Liver (tissue), 9 donors: ENCODE measurements around the gene TARDBP. TPM values are rescaled to one million over a fixed set of nuclear protein-coding genes. Genes with fewer than 3 reads are reported as not detected.

Source experiments
- DNase-seq: peaks from one replicate; pipeline ENCODE4 v3.0.0-alpha.2; 2017; ENCODE audit warnings: low spot score
- H3K27ac ChIP-seq, 2 donors: one replicate each; pipeline ENCODE4 v1.7.0; 2013; ENCODE audit warnings: inconsistent platforms in 2 of 2, low read length in 2 of 2, control low read depth in 1 of 2, low read depth in 1 of 2, mild to moderate bottlenecking in 1 of 2
- H3K27me3 ChIP-seq, 4 donors: one replicate each; pipeline versions ENCODE4 v1.6.1 to v1.7.0; 2013; ENCODE audit warnings: low read length in 3 of 4, inconsistent platforms in 1 of 4, mild to moderate bottlenecking in 1 of 4, moderate library complexity in 1 of 4; ENCODE audit not compliant: control insufficient read depth in 4 of 4, insufficient read depth in 4 of 4
- H3K36me3 ChIP-seq, 4 donors: one replicate each; pipeline versions ENCODE4 v1.6.1 to v1.7.0; 2013; ENCODE audit warnings: low read length in 3 of 4, mild to moderate bottlenecking in 3 of 4, low read depth in 1 of 4, moderate library complexity in 1 of 4; ENCODE audit not compliant: control insufficient read depth in 4 of 4, insufficient read depth in 3 of 4
- H3K4me1 ChIP-seq, 4 donors: one replicate each; pipeline versions ENCODE4 v1.6.1 to v1.7.0; 2013; ENCODE audit warnings: low read length in 3 of 4, mild to moderate bottlenecking in 3 of 4, moderate library complexity in 1 of 4; ENCODE audit not compliant: control insufficient read depth in 4 of 4, insufficient read depth in 4 of 4
- H3K4me3 ChIP-seq, 3 donors: one replicate each; pipeline versions ENCODE4 v1.6.1 to v1.7.0; 2013; ENCODE audit warnings: low read length in 3 of 3, control low read depth in 1 of 3, low read depth in 1 of 3, mild to moderate bottlenecking in 1 of 3
- H3K9ac ChIP-seq, 2 donors: one replicate each; pipeline ENCODE4 v1.7.0; 2013; ENCODE audit warnings: low read length in 2 of 2, mild to moderate bottlenecking in 2 of 2, moderate library complexity in 2 of 2, control low read depth in 1 of 2, low read depth in 1 of 2
- H3K9me3 ChIP-seq, 4 donors: one replicate each; pipeline versions ENCODE4 v1.6.1 to v1.7.0; 2013; ENCODE audit warnings: low read length in 3 of 4; ENCODE audit not compliant: control insufficient read depth in 4 of 4
- EGR1 ChIP-seq, 2 donors: IDR thresholded peaks; 2 replicates each; pipeline ENCODE4 v1.6.1; 2016 to 2018; ENCODE audit warnings: antibody characterized with exemption in 2 of 2, low read depth in 2 of 2
- FOXA1 ChIP-seq: IDR thresholded peaks from 2 replicates; pipeline ENCODE4 v1.6.1; 2016; ENCODE audit warnings: antibody characterized with exemption
- FOXA2 ChIP-seq: IDR thresholded peaks from 2 replicates; pipeline ENCODE4 v1.6.1; 2016; ENCODE audit warnings: antibody characterized with exemption
- GABPA ChIP-seq, 2 donors: IDR thresholded peaks in 1 of 2; conservative IDR thresholded peaks in 1 of 2; 2 replicates each; pipeline ENCODE4 v1.6.1; 2016; ENCODE audit warnings: antibody characterized with exemption in 2 of 2, mild to moderate bottlenecking in 1 of 2, moderate library complexity in 1 of 2
- HNF4A ChIP-seq, 2 donors: conservative IDR thresholded peaks; 2 replicates each; pipeline ENCODE4 v1.6.1; 2016; ENCODE audit warnings: antibody characterized with exemption in 2 of 2, mild to moderate bottlenecking in 2 of 2
- HNF4G ChIP-seq: IDR thresholded peaks from 2 replicates; pipeline ENCODE4 v1.6.1; 2016; ENCODE audit warnings: antibody characterized with exemption
- JUND ChIP-seq, 2 donors: IDR thresholded peaks; 2 replicates each; pipeline ENCODE4 v1.6.1; 2016; ENCODE audit warnings: antibody characterized with exemption in 2 of 2
- MAX ChIP-seq: IDR thresholded peaks from 2 replicates; pipeline ENCODE4 v1.6.1; 2016; ENCODE audit warnings: antibody characterized with exemption
- NR2F2 ChIP-seq: IDR thresholded peaks from 2 replicates; pipeline ENCODE4 v1.6.1; 2016; ENCODE audit warnings: antibody characterized with exemption
- RAD21 ChIP-seq, 2 donors: IDR thresholded peaks; 2 replicates each; pipeline ENCODE4 v1.6.1; 2016; ENCODE audit warnings: antibody characterized with exemption in 2 of 2, mild to moderate bottlenecking in 2 of 2
- RXRA ChIP-seq, 2 donors: IDR thresholded peaks; 2 replicates each; pipeline ENCODE4 v1.6.1; 2017 to 2018; ENCODE audit warnings: antibody characterized with exemption in 2 of 2, mild to moderate bottlenecking in 1 of 2
- SP1 ChIP-seq: IDR thresholded peaks from 2 replicates; pipeline ENCODE4 v1.6.1; 2018; ENCODE audit warnings: antibody characterized with exemption, mild to moderate bottlenecking
- TAF1 ChIP-seq: conservative IDR thresholded peaks from 2 replicates; pipeline ENCODE4 v1.6.1; 2016; ENCODE audit warnings: antibody characterized with exemption, mild to moderate bottlenecking
- YY1 ChIP-seq: IDR thresholded peaks from 2 replicates; pipeline ENCODE4 v1.6.1; 2016; ENCODE audit warnings: antibody characterized with exemption, mild to moderate bottlenecking
- WGBS: extraction: QIAGEN DNeasy Blood & Tissue Kit; methylation state at CpG from one replicate; pipeline ENCODE4 v1.1.7; 2013; 5-methylcytosine and 5-hydroxymethylcytosine counted together
- polyA plus RNA-seq, 2 donors: library from polyadenylated mRNA; stranded (reverse) in 1 of 2; unstranded in 1 of 2; fragments of 200-250 nt in 1 of 2; fragments of >200 nt in 1 of 2; fragmentation: Nextera tagmentation in 1 of 2; extraction: Ambion mirVana in 1 of 2; gene quantifications; one replicate each; pipeline versions ENCODE4 v1.2.1 to v1.2.3, GENCODE V29; 2013 to 2015
- total RNA-seq, 2 donors: library from RNA; depleted of rRNA; stranded (reverse); fragments of >200 nt; gene quantifications; one replicate each; pipeline ENCODE4 v1.2.3, GENCODE V29; 2014
- TF ChIP-seq, protein P1 (sequence below): IDR thresholded peaks from 2 replicates; pipeline ENCODE4 v1.6.1; 2016; ENCODE audit warnings: antibody characterized with exemption
- TF ChIP-seq, protein P2 (sequence below): IDR thresholded peaks from 2 replicates; pipeline ENCODE4 v1.6.1; 2016; ENCODE audit warnings: antibody characterized with exemption, mild to moderate bottlenecking
- TF ChIP-seq, protein P3 (sequence below): fragments of 150-350 bp; IDR thresholded peaks from 2 replicates; pipeline ENCODE4 v1.5.1; 2017; ENCODE audit warnings: improper control_type of control experiment, low read depth, low read length; ENCODE audit not compliant: missing input control
- donor health status: healthy.
- donor health status: healthy.
- donor health status: healthy.
- donor health status: healthy.
- donor health status: healthy.

The TARDBP gene
- total and polyA plus RNA-seq, 4 donors: 44.4 to 87.6 (median 79.2) TPM

- Histone ChIP-seq H3K9me3 (no peaks in the 10 kb centered on the region), H3K4me1 (peaks cover 0 to 8% (median 3%) of the 10 kb centered on the region in 4 donors), H3K4me3 (peak overlapping the region; percentile 11 to 62 (median 40)), H3K36me3 (no peaks in the 10 kb centered on the region), H3K27me3 (no peaks in the 10 kb centered on the region), H3K9ac (peak overlapping the region in 1 of 2 donors; percentile 19), H3K27ac (no peak overlapping the region)
- 28% methylated on average over 13 of the region's 13 CpGs for WGBS
- DNase-seq: no peak
- TF ChIP-seq SP1 (no peak), RXRA (IDR thresholded peaks at IDR 0.05) (no peak), FOXA1 (no peak), GABPA (IDR thresholded peaks at IDR 0.05 in 1 of 2, conservative IDR thresholded peaks at IDR 0.05 in 1 of 2) (no peak), HNF4G (no peak), HNF4A (conservative IDR thresholded peaks at IDR 0.05) (no peak), FOXA2 (no peak), MAX (no peak), NR2F2 (no peak), JUND (IDR thresholded peaks at IDR 0.05) (no peak)
- TF ChIP-seq, protein P1, sequence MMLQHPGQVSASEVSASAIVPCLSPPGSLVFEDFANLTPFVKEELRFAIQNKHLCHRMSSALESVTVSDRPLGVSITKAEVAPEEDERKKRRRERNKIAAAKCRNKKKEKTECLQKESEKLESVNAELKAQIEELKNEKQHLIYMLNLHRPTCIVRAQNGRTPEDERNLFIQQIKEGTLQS: no peak
- TF ChIP-seq, protein P2, sequence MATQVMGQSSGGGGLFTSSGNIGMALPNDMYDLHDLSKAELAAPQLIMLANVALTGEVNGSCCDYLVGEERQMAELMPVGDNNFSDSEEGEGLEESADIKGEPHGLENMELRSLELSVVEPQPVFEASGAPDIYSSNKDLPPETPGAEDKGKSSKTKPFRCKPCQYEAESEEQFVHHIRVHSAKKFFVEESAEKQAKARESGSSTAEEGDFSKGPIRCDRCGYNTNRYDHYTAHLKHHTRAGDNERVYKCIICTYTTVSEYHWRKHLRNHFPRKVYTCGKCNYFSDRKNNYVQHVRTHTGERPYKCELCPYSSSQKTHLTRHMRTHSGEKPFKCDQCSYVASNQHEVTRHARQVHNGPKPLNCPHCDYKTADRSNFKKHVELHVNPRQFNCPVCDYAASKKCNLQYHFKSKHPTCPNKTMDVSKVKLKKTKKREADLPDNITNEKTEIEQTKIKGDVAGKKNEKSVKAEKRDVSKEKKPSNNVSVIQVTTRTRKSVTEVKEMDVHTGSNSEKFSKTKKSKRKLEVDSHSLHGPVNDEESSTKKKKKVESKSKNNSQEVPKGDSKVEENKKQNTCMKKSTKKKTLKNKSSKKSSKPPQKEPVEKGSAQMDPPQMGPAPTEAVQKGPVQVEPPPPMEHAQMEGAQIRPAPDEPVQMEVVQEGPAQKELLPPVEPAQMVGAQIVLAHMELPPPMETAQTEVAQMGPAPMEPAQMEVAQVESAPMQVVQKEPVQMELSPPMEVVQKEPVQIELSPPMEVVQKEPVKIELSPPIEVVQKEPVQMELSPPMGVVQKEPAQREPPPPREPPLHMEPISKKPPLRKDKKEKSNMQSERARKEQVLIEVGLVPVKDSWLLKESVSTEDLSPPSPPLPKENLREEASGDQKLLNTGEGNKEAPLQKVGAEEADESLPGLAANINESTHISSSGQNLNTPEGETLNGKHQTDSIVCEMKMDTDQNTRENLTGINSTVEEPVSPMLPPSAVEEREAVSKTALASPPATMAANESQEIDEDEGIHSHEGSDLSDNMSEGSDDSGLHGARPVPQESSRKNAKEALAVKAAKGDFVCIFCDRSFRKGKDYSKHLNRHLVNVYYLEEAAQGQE: no peak
- TF ChIP-seq, protein P3, sequence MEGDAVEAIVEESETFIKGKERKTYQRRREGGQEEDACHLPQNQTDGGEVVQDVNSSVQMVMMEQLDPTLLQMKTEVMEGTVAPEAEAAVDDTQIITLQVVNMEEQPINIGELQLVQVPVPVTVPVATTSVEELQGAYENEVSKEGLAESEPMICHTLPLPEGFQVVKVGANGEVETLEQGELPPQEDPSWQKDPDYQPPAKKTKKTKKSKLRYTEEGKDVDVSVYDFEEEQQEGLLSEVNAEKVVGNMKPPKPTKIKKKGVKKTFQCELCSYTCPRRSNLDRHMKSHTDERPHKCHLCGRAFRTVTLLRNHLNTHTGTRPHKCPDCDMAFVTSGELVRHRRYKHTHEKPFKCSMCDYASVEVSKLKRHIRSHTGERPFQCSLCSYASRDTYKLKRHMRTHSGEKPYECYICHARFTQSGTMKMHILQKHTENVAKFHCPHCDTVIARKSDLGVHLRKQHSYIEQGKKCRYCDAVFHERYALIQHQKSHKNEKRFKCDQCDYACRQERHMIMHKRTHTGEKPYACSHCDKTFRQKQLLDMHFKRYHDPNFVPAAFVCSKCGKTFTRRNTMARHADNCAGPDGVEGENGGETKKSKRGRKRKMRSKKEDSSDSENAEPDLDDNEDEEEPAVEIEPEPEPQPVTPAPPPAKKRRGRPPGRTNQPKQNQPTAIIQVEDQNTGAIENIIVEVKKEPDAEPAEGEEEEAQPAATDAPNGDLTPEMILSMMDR: no peak
Observed at GRCh38 chr1:10968411-10968826, 44.0 kb upstream of the TARDBP start.

GRCh38 chr1:10969267-10969970 lies 43.0 kb upstream of the TARDBP start:
- H3K4me1 ChIP-seq: peaks cover 0 to 8% (median 3%) of the 10 kb centered on the region in 4 donors
- H3K4me3 ChIP-seq: no peak overlapping the region
- no peak overlapping the region for H3K9ac ChIP-seq
- H3K9me3 ChIP-seq: no peaks in the 10 kb centered on the region
- no peaks in the 10 kb centered on the region for H3K27me3 ChIP-seq
- no peak for DNase-seq
- WGBS: 84% methylated on average over 14 of the region's 14 CpGs
- H3K27ac ChIP-seq: no peak overlapping the region
- no peaks in the 10 kb centered on the region for H3K36me3 ChIP-seq
- TF ChIP-seq MAX: no peak
- TF ChIP-seq GABPA (IDR thresholded peaks at IDR 0.05 in 1 of 2, conservative IDR thresholded peaks at IDR 0.05 in 1 of 2): no peak
- TF ChIP-seq, protein P3: no peak
- no peak for TF ChIP-seq JUND (IDR thresholded peaks at IDR 0.05)
- no peak for TF ChIP-seq NR2F2
- TF ChIP-seq, protein P2: no peak
- no peak for TF ChIP-seq RXRA (IDR thresholded peaks at IDR 0.05)
- TF ChIP-seq HNF4A (conservative IDR thresholded peaks at IDR 0.05): no peak
- TF ChIP-seq, protein P1: no peak
- TF ChIP-seq FOXA1: no peak
- TF ChIP-seq RAD21 (IDR thresholded peaks at IDR 0.05): no peak
- no peak for TF ChIP-seq TAF1
- no peak for TF ChIP-seq FOXA2
- TF ChIP-seq EGR1 (IDR thresholded peaks at IDR 0.05; ENCODE audit: low read depth in 2 of 2): no peak
- TF ChIP-seq YY1: no peak
